ENCODE data around the gene CDK9. TPM values are rescaled to one million over a fixed set of nuclear protein-coding genes. Genes with fewer than 3 reads are reported as not detected.

CDK9 gene
- polyA plus RNA-seq, 3 donors from 2014 or later = 44.6 to 83.1 (median 58.1) TPM

- Mint-ChIP-seq H3K4me3 (peak overlapping the region; percentile 38 to 86 (median 60)), H3K4me1 (peaks cover 79 to 83% of the 10 kb centered on the region in 2 donors), H3K27ac (peak overlapping the region; percentile 76 to 98 (median 95)), H3K36me3 (peaks cover 11 to 36% (median 16%) of the 10 kb centered on the region in 3 donors), H3K9me3 (no peaks in the 10 kb centered on the region), H3K27me3 (ENCODE audit: low read depth in 3 of 3) (peaks cover 0 to 7% (median 0%) of the 10 kb centered on the region in 3 donors)
- no peak for DNase-seq
Measured at GRCh38 chr9:127768698-127769097, 17.1 kb upstream of the CDK9 start.

- Mint-ChIP-seq H3K4me1 (peaks cover 78 to 82% of the 10 kb centered on the region in 2 donors), H3K27me3 (ENCODE audit: low read depth in 3 of 3) (peaks cover 0 to 7% (median 0%) of the 10 kb centered on the region in 3 donors), H3K27ac (peak overlapping the region; percentile 76 to 98 (median 95)), H3K9me3 (no peaks in the 10 kb centered on the region), H3K4me3 (peak overlapping the region; percentile 38 to 86 (median 60)), H3K36me3 (peaks cover 11 to 36% (median 18%) of the 10 kb centered on the region in 3 donors)
- no peak for DNase-seq
Measured at GRCh38 chr9:127769101-127769500, 16.7 kb upstream of the CDK9 start.

- no peak for DNase-seq
- H3K27me3 Mint-ChIP-seq (ENCODE audit: low read depth in 3 of 3) = peaks cover 0 to 7% (median 0%) of the 10 kb centered on the region in 3 donors
- peak overlapping the region; percentile 94 to 98 (median 97) for H3K27ac Mint-ChIP-seq
- peaks cover 10 to 35% (median 20%) of the 10 kb centered on the region in 3 donors for H3K36me3 Mint-ChIP-seq
- H3K9me3 Mint-ChIP-seq = no peaks in the 10 kb centered on the region
- H3K4me3 Mint-ChIP-seq = peak overlapping the region; percentile 86 to 91 (median 89)
- H3K4me1 Mint-ChIP-seq = peaks cover 76 to 80% of the 10 kb centered on the region in 2 donors
Measured at GRCh38 chr9:127769929-127770582, 15.8 kb upstream of the CDK9 start.

DNA sequence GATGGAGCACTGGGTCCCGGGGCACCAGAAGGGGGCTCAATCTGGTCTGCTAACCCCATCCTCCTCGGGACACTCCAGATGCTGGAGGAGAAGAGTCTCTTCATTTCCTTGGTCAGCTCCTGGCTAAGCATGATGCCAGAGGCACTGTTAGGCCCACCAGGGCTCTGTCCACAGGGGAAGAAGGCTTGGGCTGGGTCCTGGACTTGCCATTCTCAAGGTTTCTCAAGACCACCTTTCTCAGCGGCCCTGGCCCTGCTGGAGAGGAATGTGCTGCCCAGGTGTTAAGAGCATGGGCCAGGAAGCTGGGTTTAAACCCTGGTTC is 15.3 kb upstream of the CDK9 start:
- H3K27me3 Mint-ChIP-seq (ENCODE audit: low read depth in 3 of 3) = peaks cover 0 to 7% (median 0%) of the 10 kb centered on the region in 3 donors
- peaks cover 72 to 78% of the 10 kb centered on the region in 2 donors for H3K4me1 Mint-ChIP-seq
- H3K4me3 Mint-ChIP-seq = peak overlapping the region; percentile 86 to 91 (median 89)
- H3K27ac Mint-ChIP-seq = peak overlapping the region; percentile 94 to 98 (median 97)
- DNase-seq = no peak
- peaks cover 5 to 31% (median 15%) of the 10 kb centered on the region in 3 donors for H3K36me3 Mint-ChIP-seq
- H3K9me3 Mint-ChIP-seq = no peaks in the 10 kb centered on the region

DNA sequence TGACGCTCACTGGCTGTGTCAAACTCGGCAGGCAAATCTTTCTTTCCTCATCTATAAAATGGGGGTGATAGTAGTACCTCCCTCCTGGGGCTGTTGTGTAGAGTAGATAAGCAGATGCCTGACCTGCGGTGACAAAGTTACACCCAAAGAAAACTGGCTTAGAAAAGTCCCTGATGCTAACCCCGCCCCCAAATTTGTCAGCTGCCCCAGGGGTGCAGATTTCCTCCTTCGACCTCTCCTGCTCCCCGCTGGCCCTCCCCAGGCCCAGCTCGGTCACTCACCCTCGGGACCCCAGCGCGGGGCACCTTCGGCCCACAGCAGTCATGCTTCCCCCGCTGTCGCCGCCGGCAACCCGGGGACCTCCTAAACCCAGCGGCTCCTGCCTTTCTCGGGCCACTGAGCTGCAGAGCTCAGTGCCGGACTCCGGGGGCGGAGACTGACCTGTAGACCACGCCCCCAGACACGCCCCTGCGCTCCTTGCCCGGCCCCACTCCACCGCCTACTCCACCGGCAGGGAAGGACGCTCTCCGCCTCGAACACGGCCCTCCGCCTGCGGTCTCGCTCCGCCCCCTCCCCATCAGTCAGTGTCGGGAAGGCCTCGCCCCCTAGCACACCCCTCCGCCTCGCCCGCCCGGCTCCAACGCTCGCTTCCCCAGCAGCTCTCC is 14.8 kb upstream of the CDK9 start:
- peak; percentile 91 to 92 (median 92) for DNase-seq
- Mint-ChIP-seq H3K9me3 (no peaks in the 10 kb centered on the region), H3K27me3 (ENCODE audit: low read depth in 3 of 3) (peaks cover 0 to 7% (median 0%) of the 10 kb centered on the region in 3 donors), H3K4me3 (peak overlapping the region; percentile 86 to 91 (median 89)), H3K27ac (peak overlapping the region; percentile 94 to 98 (median 97)), H3K36me3 (peaks cover 5 to 26% (median 13%) of the 10 kb centered on the region in 3 donors), H3K4me1 (peaks cover 67 to 76% of the 10 kb centered on the region in 2 donors)

GRCh38 chr9:127771570-127772189 is 14.2 kb upstream of the CDK9 start:
- DNase-seq = no peak
- H3K4me3 Mint-ChIP-seq = peak overlapping the region; percentile 86 to 91 (median 89)
- peak overlapping the region; percentile 94 to 98 (median 97) for H3K27ac Mint-ChIP-seq
- H3K27me3 Mint-ChIP-seq (ENCODE audit: low read depth in 3 of 3) = peaks cover 0 to 9% (median 2%) of the 10 kb centered on the region in 3 donors
- peaks cover 67 to 77% of the 10 kb centered on the region in 2 donors for H3K4me1 Mint-ChIP-seq
- H3K36me3 Mint-ChIP-seq = peaks cover 5 to 21% (median 13%) of the 10 kb centered on the region in 3 donors
- H3K9me3 Mint-ChIP-seq = no peaks in the 10 kb centered on the region

- H3K9me3 Mint-ChIP-seq = no peaks in the 10 kb centered on the region
- H3K36me3 Mint-ChIP-seq = peaks cover 3 to 18% (median 15%) of the 10 kb centered on the region in 3 donors
- peak overlapping the region in 2 of 5 donors; percentile 18 to 20 for H3K4me3 Mint-ChIP-seq
- H3K4me1 Mint-ChIP-seq = peaks cover 63 to 76% of the 10 kb centered on the region in 2 donors
- peak overlapping the region in 5 of 6 donors; percentile 28 to 98 (median 94) for H3K27ac Mint-ChIP-seq
- peaks cover 2 to 10% (median 6%) of the 10 kb centered on the region in 3 donors for H3K27me3 Mint-ChIP-seq (ENCODE audit: low read depth in 3 of 3)
- no peak for DNase-seq
Measured at GRCh38 chr9:127772603-127773002, 13.2 kb upstream of the CDK9 start.

GRCh38 chr9:127773272-127773671 is 12.6 kb upstream of the CDK9 start:
- no peak for DNase-seq
- Mint-ChIP-seq H3K27me3 (ENCODE audit: low read depth in 3 of 3) (peaks cover 2 to 9% (median 7%) of the 10 kb centered on the region in 3 donors), H3K27ac (peak overlapping the region; percentile 27 to 94 (median 58)), H3K4me1 (peaks cover 63 to 72% of the 10 kb centered on the region in 2 donors), H3K36me3 (peaks cover 5 to 19% (median 17%) of the 10 kb centered on the region in 3 donors), H3K4me3 (peak overlapping the region in 1 of 5 donors; percentile 43), H3K9me3 (no peaks in the 10 kb centered on the region)

DNA sequence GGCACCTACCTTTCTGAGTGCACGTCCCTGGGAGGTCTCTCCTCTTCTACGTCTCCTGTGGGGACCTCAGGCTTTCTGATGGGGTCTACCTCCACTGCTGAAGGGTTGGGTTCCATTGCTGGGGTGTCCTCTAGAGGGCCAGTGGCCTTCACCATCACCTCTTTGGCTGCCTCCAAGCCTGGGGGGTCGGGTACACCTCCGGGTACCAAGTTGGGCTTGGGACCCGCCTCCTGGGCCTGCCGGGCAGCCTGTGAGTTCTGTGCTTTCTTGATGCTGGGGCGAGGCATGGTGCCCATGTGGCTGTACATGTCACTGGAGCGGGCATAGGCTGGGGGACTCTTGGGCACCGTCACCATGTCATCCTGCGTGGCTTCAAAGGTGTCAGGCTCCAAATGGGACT is 11.9 kb upstream of the CDK9 start:
- no peaks in the 10 kb centered on the region for H3K9me3 Mint-ChIP-seq
- H3K27ac Mint-ChIP-seq = peak overlapping the region; percentile 9 to 76 (median 64)
- peaks cover 5 to 15% (median 14%) of the 10 kb centered on the region in 3 donors for H3K36me3 Mint-ChIP-seq
- peak overlapping the region in 3 of 5 donors; percentile 41 to 53 (median 48) for H3K4me3 Mint-ChIP-seq
- H3K27me3 Mint-ChIP-seq (ENCODE audit: low read depth in 3 of 3) = peaks cover 2 to 9% (median 7%) of the 10 kb centered on the region in 3 donors
- peaks cover 59 to 70% of the 10 kb centered on the region in 2 donors for H3K4me1 Mint-ChIP-seq
- DNase-seq = no peak

DNA sequence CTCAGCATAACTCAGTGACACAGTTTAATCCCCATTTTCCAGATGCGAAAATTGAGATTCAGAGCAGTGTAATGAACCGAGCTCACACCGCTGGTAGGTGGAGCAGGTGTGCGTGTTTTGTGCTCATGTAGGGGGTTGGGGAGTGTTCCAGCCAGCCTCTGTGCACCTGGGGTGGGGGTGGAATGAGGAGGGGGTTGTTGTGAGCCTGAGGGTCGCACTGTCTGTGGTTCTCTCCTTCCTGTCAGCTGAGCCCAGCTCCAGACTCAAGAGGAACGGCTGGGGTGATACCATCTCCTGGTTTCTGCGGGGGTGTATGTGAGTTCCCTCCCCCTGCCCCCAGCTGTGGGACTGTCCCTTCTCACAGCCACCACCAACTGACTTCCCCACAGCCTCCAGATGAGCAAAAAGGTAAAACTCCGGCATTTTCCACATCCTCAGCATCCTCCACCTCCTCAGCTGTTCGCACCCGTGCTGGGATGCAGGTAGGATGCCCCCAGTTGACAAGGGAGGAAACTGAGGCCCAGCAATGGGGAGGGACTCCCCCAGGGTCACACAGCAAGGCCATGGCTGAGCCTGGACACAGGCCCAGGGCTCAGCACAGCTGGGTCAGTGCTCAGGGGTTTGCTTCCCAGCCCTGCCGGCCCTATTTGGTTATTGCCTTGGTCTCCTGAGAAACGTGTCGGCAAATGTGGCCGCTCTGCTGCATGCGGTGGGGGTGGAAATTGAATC is 9.5 kb upstream of the CDK9 start:
- Mint-ChIP-seq H3K4me1 (peaks cover 59 to 70% of the 10 kb centered on the region in 2 donors), H3K36me3 (peaks cover 5 to 13% (median 12%) of the 10 kb centered on the region in 3 donors), H3K4me3 (peak overlapping the region; percentile 99 to 100 (median 100)), H3K9me3 (no peaks in the 10 kb centered on the region), H3K27me3 (ENCODE audit: low read depth in 3 of 3) (peaks cover 3 to 10% (median 4%) of the 10 kb centered on the region in 3 donors), H3K27ac (peak overlapping the region; percentile 93 to 100 (median 99))
- peak; percentile 74 to 77 (median 76) for DNase-seq

DNA sequence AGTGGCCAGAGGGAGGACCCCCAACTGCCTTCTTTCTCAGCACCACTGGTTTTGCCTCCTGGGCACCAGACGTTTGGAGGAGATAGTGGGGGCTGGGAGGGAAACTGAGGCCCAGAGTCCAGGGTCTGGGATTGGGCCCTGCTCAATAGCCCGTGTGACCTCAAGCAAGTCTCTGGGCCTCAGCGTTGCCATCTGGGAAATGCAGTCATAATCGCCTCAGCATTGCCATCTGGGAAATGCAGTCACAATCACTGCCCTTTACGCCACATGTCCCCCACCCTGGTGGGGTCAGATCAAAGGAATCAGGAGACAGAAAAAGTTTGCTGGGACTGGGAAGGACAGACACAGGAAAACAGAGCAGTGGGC is 8.9 kb upstream of the CDK9 start:
- Mint-ChIP-seq H3K27me3 (ENCODE audit: low read depth in 3 of 3) (peaks cover 3 to 10% (median 5%) of the 10 kb centered on the region in 3 donors), H3K9me3 (no peaks in the 10 kb centered on the region), H3K27ac (peak overlapping the region; percentile 93 to 100 (median 99)), H3K36me3 (peaks cover 5 to 13% (median 12%) of the 10 kb centered on the region in 3 donors), H3K4me3 (peak overlapping the region; percentile 99 to 100 (median 100)), H3K4me1 (peaks cover 60 to 70% of the 10 kb centered on the region in 2 donors)
- DNase-seq = no peak

DNA sequence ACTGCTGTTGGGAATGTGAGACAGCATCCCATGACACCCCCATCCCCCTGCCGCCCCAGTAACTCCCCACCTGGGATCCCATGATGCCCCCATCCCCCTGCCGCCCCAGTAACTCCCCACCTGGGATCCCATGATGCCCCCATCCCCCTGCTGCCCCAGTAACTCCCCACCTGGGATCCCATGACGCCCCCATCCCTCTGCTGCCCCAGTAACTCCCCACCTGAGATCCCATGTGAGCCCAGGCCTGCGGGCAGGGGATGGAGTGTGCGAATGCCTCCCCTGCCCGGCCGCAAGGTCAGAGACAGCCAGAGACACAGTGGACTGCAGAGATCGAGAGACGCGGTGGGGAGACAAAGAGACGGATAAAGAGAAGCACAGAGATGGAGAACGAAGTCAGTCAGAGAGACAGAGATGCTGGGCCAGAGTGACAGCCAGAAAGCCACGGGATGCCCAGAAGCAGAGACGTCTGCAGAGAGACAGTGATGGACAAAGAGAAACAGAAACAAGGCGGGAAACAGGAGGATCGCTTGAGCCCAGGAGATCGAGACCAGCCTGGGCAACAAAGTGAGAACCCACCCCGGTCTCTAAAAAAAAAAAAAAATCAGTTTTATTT is 8.4 kb upstream of the CDK9 start:
- peak overlapping the region; percentile 99 to 100 (median 100) for H3K4me3 Mint-ChIP-seq
- peaks cover 3 to 10% (median 5%) of the 10 kb centered on the region in 3 donors for H3K27me3 Mint-ChIP-seq (ENCODE audit: low read depth in 3 of 3)
- peaks cover 5 to 13% (median 12%) of the 10 kb centered on the region in 3 donors for H3K36me3 Mint-ChIP-seq
- peak; percentile 39 to 46 (median 43) for DNase-seq
- no peaks in the 10 kb centered on the region for H3K9me3 Mint-ChIP-seq
- H3K4me1 Mint-ChIP-seq = peaks cover 64 to 73% of the 10 kb centered on the region in 2 donors
- peak overlapping the region; percentile 93 to 100 (median 99) for H3K27ac Mint-ChIP-seq
